Measurements from ENCODE around the gene TMEM178A.

- TF ChIP-seq POLR2AphosphoS5 (IDR thresholded peaks at IDR 0.05; ENCODE audit: low read depth, low read length) (no peak), TAF1 (IDR thresholded peaks at IDR 0.05; ENCODE audit: borderline replicate concordance, low read depth, low read length) (no peak), POLR2A (IDR thresholded peaks at IDR 0.05; ENCODE audit: low read depth, low read length) (no peak)
Measured at GRCh38 chr2:39664232-39664887, 1.4 kb upstream of the TMEM178A start.
